HepG2 (cell line): ENCODE data around the gene RNF4. TPM values are rescaled to one million over a fixed set of nuclear protein-coding genes. Genes with fewer than 3 reads are reported as not detected.

ENCODE experiments used
- ATF3 ChIP-seq: sonication (generic); formaldehyde crosslinking; IDR thresholded peaks from 2 replicates; pipeline ENCODE4 v1.4.0; 2020; ENCODE audit warnings: missing genetic modification reagents
- DMAP1 ChIP-seq: IDR thresholded peaks from 2 replicates; pipeline ENCODE4 v1.6.1; 2016
- FLYWCH1 ChIP-seq: sonication (generic); formaldehyde crosslinking; IDR thresholded peaks from 2 replicates; pipeline ENCODE4 v1.8.1; 2023; ENCODE audit warnings: mild to moderate bottlenecking, missing genetic modification reagents
- GZF1 ChIP-seq: sonication (generic); formaldehyde crosslinking; IDR thresholded peaks from 2 replicates; pipeline ENCODE4 v1.5.1; 2020; ENCODE audit warnings: mild to moderate bottlenecking, missing genetic modification reagents
- HNF4A ChIP-seq: sonication (generic); formaldehyde crosslinking; IDR thresholded peaks from 2 replicates; pipeline ENCODE4 v1.4.0; 2020; ENCODE audit warnings: missing genetic modification reagents
- JARID2 ChIP-seq: sonication (generic); formaldehyde crosslinking; IDR thresholded peaks from 2 replicates; pipeline ENCODE4 v1.8.1; 2023; ENCODE audit warnings: missing genetic modification reagents, inconsistent platforms; ENCODE audit not compliant: insufficient replicate concordance
- NR1H2 ChIP-seq: sonication (generic); formaldehyde crosslinking; IDR thresholded peaks from 2 replicates; pipeline ENCODE4 v1.8.1; 2022; ENCODE audit warnings: low read depth, missing genetic modification reagents, borderline replicate concordance
- PCBP2 ChIP-seq: fragments of 200-400 bp; formaldehyde crosslinking; optimal IDR thresholded peaks from 2 replicates; pipeline ENCODE3; 2018; ENCODE audit warnings: low read length, low read depth; ENCODE audit not compliant: poor library complexity, severe bottlenecking
- RBFOX2 ChIP-seq: fragments of 200-400 bp; formaldehyde crosslinking; IDR thresholded peaks from 2 replicates; pipeline ENCODE4 v1.6.1; 2017; ENCODE audit warnings: low read depth, mild to moderate bottlenecking, low read length
- SMAD9 ChIP-seq: sonication (generic); formaldehyde crosslinking; IDR thresholded peaks from 2 replicates; pipeline ENCODE4 v1.5.1; 2020; ENCODE audit warnings: mild to moderate bottlenecking, missing genetic modification reagents
- SP1 ChIP-seq, 2 experiments: fragments of 450-650 bp in 1 of 2; sonication (generic) in 1 of 2; formaldehyde crosslinking in 1 of 2; IDR thresholded peaks; 2 replicates each; pipeline versions ENCODE4 v1.4.0 to v1.6.1; 2016 to 2020; ENCODE audit warnings: missing genetic modification reagents in 1 of 2
- SYNCRIP ChIP-seq: fragments of 200-400 bp; formaldehyde crosslinking; IDR thresholded peaks from 2 replicates; pipeline ENCODE4 v1.6.1; 2018; ENCODE audit warnings: mild to moderate bottlenecking, low read depth, low read length; ENCODE audit not compliant: insufficient read depth
- YY1 ChIP-seq: IDR thresholded peaks from 2 replicates; pipeline ENCODE4 v1.6.1; 2011; ENCODE audit warnings: low read length, low read depth, moderate library complexity, mild to moderate bottlenecking; ENCODE audit not compliant: insufficient read depth, insufficient replicate concordance
- ZNF407 ChIP-seq: sonication (generic); formaldehyde crosslinking; IDR thresholded peaks from one replicate; pipeline ENCODE4 v1.5.1; 2020; ENCODE audit warnings: mild to moderate bottlenecking, missing genetic modification reagents; ENCODE audit errors: not compliant biosample characterization
- ZNF552 ChIP-seq: sonication (generic); formaldehyde crosslinking; IDR thresholded peaks from 2 replicates; pipeline ENCODE4 v1.9.0; 2022; ENCODE audit warnings: missing genetic modification reagents, mild to moderate bottlenecking, borderline replicate concordance
- ZNF761 ChIP-seq: sonication (generic); formaldehyde crosslinking; conservative IDR thresholded peaks from 2 replicates; pipeline ENCODE4 v1.4.0; 2020; ENCODE audit warnings: mild to moderate bottlenecking, missing genetic modification reagents
- ZSCAN21 ChIP-seq: sonication (generic); formaldehyde crosslinking; IDR thresholded peaks from 2 replicates; pipeline ENCODE4 v1.8.0; 2022; ENCODE audit warnings: mild to moderate bottlenecking, missing genetic modification reagents, moderate library complexity, borderline replicate concordance
- ZSCAN9 ChIP-seq: IDR thresholded peaks from 2 replicates; pipeline ENCODE4 v1.6.1; 2016; ENCODE audit warnings: borderline replicate concordance
- polyA plus RNA-seq, 8 experiments: library from polyadenylated mRNA; depleted of rRNA in 3 of 8; stranded (reverse) in 7 of 8; unstranded in 1 of 8; fragments of >200 nt; fragmentation: Illumina TruSeq in 4 of 8; extraction: Trizol in 4 of 8; gene quantifications; 2 replicates each; pipeline versions ENCODE4 v1.2.1 to v1.2.3, GENCODE V29; 2011 to 2016; ENCODE audit warnings: low read depth in 4 of 8, missing spikeins in 1 of 8, mixed read lengths in 1 of 8; ENCODE audit not compliant: insufficient read depth in 1 of 8
- total RNA-seq, 5 experiments: library from RNA; depleted of rRNA; stranded (reverse); fragments of >200 nt; fragmentation: Illumina TruSeq; extraction: Trizol; gene quantifications; 2 replicates each; pipeline ENCODE4 v1.2.3, GENCODE V29; 2016; ENCODE audit warnings: low read depth in 1 of 5
- TF ChIP-seq, protein P1 (sequence below): sonication (generic); formaldehyde crosslinking; IDR thresholded peaks from 2 replicates; pipeline ENCODE4 v1.8.1; 2023; ENCODE audit warnings: mild to moderate bottlenecking, missing genetic modification reagents

RNF4 gene
- total and polyA plus RNA-seq, 2 of the 13 experiments (the other 11 are each of a cell fraction or from before 2014, with no cell fraction given) = 38.1 to 45.1 TPM

- TF ChIP-seq ZNF407 (peak; percentile 28), DMAP1 (CRISPR knock-in tag) (no peak; the same call in 1 of the 2 replicates), ZSCAN9 (0 out of 2 replicates have a peak, but pooled peaks have one; percentile 73), SP1 (IDR thresholded peaks at IDR 0.05) (no peak), SP1 (CRISPR knock-in tag; IDR thresholded peaks at IDR 0.05) (peak; percentile 42; the same call in 1 of the 2 replicates), GZF1 (0 out of 2 replicates have a peak, but pooled peaks have one; percentile 54), NR1H2 (CRISPR knock-in tag) (no peak), ATF3 (CRISPR knock-in tag) (no peak), JARID2 (no peak), ZSCAN21 (CRISPR knock-in tag) (peak; percentile 68), RBFOX2 (peak; percentile 83), HNF4A (CRISPR knock-in tag) (peak; percentile 7; the same call in 1 of the 2 replicates), FLYWCH1 (CRISPR knock-in tag) (no peak), PCBP2 (no peak), ZNF552 (CRISPR knock-in tag) (no peak; the same call in 1 of the 2 replicates), SMAD9 (CRISPR knock-in tag) (peak; percentile 55; the same call in 1 of the 2 replicates), SYNCRIP (no peak), YY1 (peak; percentile 46), ZNF761 (CRISPR knock-in tag) (no peak)
- TF ChIP-seq, protein P1, sequence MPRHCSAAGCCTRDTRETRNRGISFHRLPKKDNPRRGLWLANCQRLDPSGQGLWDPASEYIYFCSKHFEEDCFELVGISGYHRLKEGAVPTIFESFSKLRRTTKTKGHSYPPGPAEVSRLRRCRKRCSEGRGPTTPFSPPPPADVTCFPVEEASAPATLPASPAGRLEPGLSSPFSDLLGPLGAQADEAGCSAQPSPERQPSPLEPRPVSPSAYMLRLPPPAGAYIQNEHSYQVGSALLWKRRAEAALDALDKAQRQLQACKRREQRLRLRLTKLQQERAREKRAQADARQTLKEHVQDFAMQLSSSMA (CRISPR knock-in tag) = no peak
These were observed at the start of gene RNF4 (continued) for GRCh38 chr4:2468456-2469191.
